HG03135 (cell line): Measurements from ENCODE around the gene DHRSX.
"Not testable (repeated sequence)": the region's sequence is repeated elsewhere in the genome, so short reads cannot be mapped to it uniquely, and the experiment has no call there.

Source experiments
- ATAC-seq: cut with Tn5 transposase; IDR thresholded peaks from one replicate; pipeline ENCODE4 v1.9.1; 2021; ENCODE audit warnings: mild to moderate bottlenecking, moderate library complexity; ENCODE audit not compliant: unreplicated experiment

Gene DHRSX

DNA sequence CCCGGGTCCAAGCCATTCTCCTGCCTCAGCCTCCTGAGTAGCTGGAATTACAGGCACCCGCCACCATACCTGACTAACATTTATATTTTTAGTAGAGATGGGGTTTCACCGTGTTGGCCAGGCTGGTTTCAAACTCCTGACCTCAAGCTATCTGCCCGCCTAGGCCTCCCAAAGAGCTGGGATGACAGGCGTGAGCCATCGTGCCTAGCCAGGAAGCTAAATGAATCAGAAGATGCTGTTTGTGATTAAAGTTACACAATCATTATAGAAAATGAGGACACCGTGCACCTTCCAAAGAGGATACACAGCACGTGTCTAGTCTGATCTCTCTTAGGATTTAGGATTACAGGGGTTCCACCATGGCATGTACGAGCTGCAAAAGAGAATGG is 99.6 kb downstream of the DHRSX start:
- no peak for ATAC-seq

DNA sequence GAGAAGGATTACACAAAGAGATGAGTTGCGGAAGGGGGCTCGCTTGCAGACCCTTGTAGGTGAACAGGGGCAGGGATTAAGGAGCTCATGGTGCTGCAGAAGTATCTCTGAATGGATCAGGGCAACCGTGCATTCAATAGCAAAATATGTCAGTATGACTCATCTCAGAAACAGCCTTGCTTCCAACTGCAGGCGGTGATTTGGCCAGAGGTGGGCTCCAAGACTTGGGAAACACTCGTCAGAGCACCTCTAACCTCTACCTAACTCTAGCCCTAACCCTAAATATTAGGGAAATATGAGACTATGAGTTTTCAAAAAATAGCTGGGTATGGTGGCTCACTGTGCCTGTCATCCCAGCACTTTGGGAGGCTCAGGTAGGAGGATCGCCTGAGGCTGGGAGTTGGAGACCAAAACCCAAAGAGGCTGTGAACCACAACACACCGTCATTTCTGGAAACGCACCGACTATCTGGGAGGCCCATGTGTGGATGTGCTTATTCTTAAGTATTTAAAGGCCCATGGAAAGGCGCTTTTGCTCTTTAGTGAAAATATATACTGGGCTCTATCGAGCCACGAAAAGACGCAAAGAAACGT is 102.6 kb downstream of the DHRSX start:
- no peak for ATAC-seq

DNA sequence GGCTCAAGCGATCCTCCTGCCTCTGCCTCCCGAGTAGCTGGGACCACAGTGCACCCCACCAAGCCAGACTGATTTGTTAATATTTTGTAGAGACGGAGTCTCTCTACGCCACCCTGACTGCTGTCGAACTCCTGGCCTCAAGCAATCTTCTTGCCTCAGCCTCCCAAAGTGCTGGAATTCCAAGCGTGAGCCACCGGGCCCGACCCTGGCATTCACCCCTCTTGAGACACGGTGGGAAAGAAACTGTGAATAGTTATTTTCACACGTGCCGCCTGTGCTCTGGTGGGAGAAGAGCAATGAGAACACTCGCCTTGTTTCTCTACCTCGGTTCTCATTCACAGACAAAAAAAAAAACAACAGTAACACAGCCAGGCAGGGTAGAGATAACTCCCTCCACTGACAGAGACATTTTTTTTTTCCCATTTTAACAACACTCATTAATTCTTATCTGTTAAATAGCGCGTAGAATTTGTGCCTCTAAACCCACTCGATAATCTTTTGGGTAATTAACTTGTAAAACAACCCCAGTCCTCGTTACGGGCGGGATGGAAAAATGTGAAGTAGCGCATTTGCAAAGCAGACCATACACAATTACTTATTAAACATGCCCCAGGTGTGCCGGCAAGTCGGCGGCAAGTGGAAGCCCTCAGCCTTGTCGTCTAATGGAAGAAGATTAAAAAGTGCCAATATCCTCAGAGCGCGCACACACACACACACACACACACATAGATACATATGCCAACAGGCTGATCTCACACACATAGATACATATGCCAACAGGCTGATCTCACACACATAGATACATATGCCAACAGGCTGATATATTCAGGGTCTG is 103.3 kb downstream of the DHRSX start:
- no peak for ATAC-seq

DNA sequence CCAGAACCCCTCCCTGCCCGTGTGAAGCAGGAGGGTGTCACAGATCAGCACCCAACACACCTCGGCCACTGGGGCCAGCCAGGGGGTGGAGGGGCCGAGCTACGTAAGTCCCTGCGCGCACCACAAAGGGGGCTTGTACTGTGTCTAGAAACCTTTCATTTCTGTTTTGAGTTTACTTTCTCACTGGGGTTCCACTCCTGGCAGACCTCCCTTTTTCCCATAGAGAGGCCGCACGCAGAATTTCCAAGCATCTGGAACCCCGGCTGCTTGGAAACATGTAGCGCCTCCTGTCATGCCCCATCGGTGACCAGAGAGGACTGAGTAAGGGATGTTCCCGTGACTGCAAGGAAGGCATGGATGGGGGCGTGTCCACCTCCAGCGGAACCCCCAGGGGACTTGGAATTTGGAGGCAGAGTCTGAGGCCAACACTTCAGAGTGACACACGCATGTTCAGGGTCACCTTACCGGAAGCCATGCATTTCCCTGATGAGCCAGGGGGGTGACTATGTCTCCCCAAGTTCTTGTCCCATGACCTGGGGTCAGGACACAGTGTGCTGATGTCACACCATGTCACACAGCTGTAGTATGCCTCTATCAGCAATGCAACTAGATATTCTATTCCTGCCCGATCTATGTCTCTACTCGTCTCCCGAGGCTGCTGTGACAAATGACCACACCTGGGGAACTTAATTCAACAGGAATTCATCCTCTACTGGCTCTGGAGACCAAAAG is 105.3 kb downstream of the DHRSX start:
- no peak for ATAC-seq

DNA sequence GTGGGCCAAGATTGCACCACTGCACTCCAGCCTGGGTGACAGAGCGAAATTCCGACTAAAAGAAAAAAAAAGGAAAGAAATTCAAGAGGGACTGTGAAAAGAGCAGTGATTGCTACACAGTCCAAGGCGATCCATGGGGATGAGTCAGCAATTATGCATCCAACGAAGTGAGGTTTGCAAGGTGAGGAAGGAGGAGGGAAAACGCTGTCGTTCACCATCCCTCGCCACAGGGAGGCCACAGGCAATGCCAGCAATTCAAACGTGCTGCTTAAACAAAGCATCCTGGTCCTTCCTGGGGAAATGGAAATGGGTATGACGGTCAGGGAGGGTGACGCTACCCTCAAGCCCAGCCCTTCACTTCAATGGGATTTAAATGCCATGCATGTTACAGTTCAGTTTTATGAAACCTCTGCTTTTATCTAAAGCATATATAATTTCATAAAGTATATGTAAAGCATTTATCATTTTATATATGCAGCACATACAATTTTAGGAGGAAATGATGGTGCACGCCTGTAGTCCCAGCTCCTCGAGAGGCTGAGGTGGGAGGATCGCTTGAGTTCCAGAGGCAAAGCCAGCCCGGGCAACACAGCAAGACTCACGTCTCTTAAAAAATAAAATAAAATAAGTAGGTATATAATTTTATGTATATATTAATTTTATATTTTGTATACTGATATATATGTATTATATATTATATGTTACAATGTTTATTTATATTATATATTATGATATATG is 108.7 kb downstream of the DHRSX start:
- no peak for ATAC-seq

DNA sequence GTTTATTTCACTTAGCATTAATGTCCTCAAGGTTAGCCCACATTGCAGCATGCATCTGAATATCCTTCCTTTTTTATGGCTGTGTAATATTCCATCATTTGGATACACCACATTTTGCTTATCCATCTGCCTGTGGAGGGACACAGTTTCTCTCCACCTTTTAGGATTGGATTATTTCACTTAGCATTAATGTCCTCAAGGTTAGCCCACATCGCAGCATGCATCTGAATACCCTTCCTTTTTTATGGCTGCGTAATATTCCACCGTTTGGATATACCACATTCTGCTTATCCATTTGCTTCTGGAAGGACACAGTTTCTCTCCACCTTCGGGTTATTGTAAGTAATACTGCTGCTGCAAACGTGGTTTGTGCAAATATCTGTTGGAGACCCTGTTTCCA is 110.0 kb downstream of the DHRSX start:
- no peak for ATAC-seq

DNA sequence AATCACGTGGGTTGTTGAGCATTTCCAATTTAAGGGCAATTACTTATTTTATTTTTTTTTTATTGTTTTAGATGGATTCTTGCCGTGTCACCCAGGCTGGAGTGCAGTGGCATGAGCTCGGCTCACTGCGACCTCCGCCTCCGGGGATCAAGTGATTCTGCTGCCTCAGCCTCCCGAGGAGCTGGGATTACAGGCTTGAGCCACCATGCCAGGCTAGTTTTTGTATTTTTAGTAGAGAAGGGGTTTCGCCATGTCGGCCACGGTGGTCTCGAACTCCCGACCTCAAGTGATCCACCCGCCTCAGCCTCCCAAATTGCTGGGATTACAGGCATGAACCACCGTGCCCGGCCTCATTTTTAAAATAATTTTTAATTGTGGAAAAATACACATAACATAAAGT is 111.0 kb downstream of the DHRSX start:
- ATAC-seq = not testable (repeated sequence)

DNA sequence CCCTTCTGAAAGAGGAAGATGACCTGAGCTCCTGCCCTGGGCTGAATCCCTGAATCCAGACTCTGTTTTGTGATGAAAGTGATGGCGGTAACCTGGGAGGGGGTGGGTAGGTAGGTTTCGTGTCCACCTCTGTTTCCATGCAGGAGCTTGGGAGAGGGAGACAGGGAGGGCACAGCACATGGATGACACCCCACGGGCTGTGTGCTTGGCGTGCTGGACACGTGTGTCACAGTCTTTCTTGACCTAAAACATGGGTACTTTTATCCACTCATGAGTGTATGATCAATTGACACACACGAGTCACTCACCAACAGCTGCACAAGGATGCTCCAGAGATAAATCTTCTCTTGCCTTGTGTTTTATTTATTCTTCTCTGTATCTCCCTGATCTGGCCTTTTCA is 111.5 kb downstream of the DHRSX start:
- no peak for ATAC-seq

DNA sequence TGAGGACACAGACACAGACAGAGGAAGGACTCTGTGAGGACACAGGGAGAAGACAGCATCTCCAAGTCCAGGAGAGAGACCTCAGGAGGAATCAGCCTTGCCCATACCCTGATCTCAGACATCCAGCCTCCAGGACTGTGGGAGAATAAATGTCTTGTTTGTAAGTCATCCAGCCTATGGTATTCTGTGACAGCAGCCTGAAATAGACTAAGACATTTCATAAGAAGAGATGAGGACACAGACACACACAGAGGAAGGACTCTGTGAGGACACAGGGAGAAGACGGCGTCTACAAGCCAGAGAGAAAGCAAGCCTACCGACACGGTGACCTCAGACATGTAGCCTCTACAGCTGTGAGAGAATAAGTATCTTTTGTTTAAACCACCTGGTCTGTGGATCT is 112.1 kb downstream of the DHRSX start:
- ATAC-seq = no peak

DNA sequence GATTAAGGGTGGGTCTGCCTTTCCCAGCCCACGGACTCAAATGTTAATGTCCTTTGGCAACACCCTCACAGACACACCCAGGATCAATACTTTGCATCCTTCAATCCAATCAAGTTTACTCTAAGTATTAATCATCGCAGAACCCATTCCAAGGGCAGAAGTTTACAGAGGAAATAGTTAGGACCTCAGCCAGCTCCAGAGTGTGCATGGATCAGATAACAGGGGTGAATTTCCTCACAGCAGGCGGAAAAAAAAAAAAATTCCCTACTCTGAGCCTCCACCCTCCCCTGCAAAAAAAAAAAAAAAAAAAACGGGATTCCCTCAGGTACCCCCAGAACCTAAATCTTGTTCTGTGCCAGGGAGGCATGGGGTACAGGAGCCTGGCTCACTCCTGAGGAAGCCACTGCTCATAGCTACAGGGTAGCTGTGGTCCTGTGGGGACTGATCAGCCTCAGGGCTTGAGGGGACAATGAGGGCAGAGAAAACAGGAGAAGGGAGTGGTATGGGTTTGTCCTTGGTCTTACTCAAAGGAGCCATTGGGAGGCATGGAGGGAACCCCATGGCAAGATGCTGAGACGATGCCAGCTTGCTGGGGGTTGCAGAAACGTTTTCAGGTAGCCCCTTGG is 113.0 kb downstream of the DHRSX start:
- no peak for ATAC-seq

DNA sequence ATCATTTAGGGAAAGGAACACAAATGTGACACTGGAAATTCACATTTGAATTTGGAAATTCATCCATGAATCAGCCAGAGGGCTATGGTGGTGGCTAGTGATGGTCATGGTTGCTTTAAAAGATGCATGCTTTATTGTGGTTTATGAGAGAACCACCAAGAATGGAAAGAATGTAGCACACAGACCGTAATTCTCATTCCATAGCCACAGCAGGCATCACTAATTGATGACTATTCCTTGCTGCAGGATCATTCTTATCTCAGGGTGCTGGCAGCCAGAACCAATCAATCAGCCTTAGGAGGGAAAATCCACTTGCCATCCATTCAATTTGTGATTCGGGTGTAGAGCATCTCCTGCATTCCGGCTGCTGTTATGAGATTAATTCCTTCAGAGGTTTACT is 115.6 kb downstream of the DHRSX start:
- ATAC-seq = no peak

DNA sequence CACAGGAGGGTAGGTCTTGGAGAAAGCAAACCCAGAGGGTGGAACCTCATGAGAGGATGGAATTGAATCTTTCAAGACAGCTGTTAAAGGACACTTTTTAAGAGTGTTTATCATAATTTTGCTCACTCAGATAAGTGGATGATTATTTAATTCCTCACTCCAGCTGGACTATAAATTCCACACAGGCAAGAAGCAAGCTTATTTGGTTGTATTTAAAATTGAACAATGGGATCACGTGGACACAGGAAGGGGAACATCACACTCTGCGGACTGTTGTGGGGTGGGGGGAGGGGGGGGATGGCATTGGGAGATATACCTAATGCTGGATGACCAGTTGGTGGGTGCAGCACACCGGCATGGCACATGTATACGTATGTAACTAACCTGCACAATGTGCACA is 116.3 kb downstream of the DHRSX start:
- ATAC-seq = no peak

DNA sequence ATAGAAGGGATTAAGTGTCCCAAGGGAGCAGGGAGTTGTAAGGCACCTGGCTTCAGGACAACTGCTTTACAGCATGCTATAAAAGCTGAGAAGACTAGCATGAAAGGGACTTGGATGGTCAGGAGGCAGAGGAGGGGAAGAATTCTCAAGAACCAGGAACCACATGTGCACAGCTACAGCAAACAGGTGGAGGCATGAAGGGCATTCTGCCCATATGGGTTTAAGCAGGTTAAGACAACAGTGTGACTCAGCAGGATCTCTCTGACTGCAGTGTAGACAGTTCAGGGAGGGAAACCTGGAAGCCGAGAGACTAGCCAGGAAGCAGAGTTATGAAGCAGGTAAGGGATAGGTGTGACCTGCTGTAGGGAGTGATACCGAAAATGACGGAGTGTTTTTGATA is 117.0 kb downstream of the DHRSX start:
- no peak for ATAC-seq

DNA sequence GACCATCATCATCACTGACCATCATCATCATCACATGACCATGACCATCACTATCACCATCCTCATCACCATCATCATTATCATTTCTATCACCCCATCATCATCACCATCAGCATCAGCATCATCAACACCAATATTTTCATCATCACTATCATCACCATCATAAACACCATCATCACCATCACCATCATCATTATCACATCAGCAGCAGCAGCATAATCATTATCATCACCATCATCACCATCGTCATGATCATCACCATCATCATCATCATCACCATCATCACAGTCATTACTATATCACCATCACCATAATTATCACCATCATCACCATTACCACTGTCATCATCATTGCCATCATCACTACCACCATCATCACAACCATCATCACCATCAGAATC is 117.6 kb downstream of the DHRSX start:
- no peak for ATAC-seq

DNA sequence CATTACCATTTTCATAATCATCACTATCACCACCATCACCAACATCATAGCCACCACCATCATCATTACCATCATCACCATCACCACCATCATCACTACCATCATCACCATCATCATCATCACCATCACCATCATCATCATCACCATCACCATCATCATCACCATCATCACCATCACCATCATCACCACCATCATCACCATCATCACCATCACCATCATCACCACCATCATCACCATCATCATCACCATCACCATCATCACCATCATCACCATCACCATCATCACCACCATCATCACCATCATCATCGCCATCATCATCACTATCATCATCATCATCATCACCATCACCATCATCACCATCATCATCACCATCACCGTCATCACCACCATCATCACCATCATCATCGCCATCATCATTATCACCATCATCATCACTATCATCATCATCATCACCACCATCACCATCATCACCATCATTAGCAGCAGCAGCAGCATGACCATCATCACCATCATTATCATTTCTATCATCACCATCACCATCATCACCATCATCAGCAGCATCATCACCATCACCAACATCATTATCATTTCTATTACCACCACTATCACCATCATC is 118.2 kb downstream of the DHRSX start:
- ATAC-seq = not testable (repeated sequence)

DNA sequence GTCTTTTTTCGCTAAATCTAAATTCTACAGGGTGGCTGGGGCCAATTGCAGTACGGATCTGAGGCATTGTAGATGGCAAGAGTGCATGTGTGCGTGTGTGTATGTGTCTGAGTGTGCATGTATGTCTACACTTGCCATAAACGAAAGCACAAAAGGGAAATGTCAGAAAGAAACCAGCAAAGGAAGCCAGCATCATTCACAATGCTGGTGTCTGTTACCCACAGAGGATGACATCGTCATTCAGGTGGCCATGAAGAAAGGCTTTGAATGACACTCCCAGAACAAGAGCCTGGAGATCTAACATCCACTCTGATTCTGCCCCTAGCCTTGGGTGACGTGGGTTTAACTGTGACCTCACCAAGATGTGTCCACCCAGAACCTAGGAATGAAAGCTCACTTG is 124.6 kb downstream of the DHRSX start:
- no peak for ATAC-seq

DNA sequence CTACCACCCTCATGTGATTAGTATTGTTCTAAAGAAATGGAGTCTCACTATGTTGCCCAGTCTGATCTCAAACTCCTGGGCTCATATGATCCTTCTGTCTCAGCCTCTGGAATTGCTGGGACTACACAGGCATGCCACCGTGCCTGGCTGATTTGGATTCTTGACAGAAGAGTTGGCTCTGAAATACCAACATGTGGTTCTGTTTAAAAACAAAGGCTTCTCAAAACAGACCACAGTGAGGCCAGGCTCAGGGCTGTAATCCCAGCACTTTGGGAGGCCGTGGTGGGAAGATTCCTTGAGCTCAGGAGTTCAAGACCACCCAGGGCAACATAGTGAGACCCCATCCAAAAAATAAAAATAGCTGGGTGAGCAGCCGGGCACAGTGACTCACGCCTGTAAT is 126.7 kb downstream of the DHRSX start:
- ATAC-seq = no peak

DNA sequence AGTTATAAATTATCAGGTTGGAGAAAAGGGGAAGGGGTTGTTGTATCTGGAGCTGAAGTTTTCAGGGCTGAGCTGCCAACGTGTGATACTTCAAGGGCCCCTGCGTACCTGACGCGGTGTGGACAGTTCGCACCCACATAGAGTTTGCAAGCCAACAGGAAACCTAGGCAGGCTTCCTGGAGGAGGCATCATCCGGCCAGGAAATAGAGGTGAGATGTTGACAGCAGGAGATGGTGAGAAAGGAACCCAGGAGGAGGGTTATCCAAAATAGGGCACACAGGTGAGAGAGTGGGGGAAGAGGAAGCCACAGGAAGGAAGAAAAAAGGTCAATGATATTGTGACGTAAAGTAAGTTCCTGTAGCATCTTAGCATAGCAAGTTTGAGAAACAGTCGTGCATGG is 127.2 kb downstream of the DHRSX start:
- ATAC-seq = no peak

DNA sequence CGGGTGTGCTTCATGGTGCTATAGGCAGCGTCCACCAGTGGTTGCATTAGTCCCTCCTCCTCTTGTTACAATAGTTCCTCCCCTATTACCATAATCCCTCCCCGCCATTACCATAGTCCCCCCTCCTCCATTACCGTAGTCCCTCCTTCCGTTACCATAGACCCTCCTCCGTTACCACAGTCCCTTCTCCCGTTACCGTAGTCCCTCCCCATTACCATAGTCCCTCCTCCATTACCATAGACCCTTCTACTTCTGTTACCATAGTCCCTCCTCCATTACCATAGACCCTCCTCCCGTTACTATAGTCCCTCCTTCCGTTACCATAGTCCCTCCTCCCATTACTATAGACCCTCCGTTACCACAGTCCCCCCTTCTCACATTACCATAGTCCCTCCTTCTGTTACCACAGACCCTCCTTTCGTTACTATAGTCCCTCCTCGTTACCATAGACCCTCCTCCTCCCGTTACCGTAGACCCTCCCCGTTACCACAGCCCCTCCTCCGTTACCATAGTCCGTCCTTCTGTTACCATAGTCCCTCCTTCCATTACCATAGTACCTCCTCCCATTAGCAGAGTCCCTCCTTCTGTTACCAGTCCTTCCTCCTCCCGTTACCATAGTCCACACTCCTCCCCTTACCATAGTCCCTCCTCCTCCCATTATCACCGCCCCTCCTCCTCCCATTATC is 129.6 kb downstream of the DHRSX start:
- ATAC-seq = no peak

DNA sequence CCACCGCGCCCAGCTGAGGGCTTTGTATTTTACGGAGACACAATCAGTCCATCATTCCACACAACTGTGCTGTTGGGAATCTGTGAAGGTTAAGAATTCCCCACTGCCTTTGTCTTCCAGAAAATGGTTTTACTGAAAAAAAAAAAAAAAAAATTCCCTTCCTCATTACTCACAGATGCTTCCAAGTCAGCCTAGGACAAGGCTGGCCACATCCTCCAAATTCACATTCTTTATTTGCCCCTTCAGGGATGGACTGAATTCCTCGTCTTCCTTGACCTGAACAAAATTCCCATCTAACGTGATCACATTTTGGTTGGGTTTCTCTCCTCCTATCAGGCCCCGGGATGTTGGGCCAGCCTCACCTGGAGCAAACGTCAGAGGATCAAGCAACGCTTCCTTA is 130.3 kb downstream of the DHRSX start:
- no peak for ATAC-seq
